K562 (cell line): ENCODE measurements around the gene LSP1. TPM values are rescaled to one million over a fixed set of nuclear protein-coding genes. Genes with fewer than 3 reads are reported as not detected.

Experiments used
- ATAC-seq: fragments of 200-7000 bp; cut with Tn5 transposase; 3 replicates; pipeline ENCODE4 v1.9.1; 2020; ENCODE audit warnings: moderate library complexity
- BruUV-seq: library from RNA; stranded (reverse); fragments of 400-500 nt; replicated peaks from 2 replicates; lab custom pipeline; 2021; lab: Mats Ljungman, UMichigan
- CTCF ChIA-PET: fragments of 300-600 bp; formaldehyde crosslinking; extraction: SDS; loops from one replicate; lab custom pipeline; 2021; ENCODE audit warnings: low intra/inter-chr PET ratio; lab: Yijun Ruan, JAX
- POLR2A ChIA-PET: fragments of 300-600, 350-650 bp; sonication (Branson Sonifier 250); formaldehyde crosslinking; extraction: SDS; loops from one replicate; lab custom pipeline; 2021; ENCODE audit warnings: antibody characterized with exemption, inconsistent platforms; lab: Yijun Ruan, JAX
- DNase-seq, 4 experiments: peaks; one replicate each; pipeline versions ENCODE4 v3.0.0 to v3.0.0-alpha.2; 2011 to 2018; ENCODE audit warnings: low spot score in 3 of 4, mixed read lengths in 3 of 4; ENCODE audit errors: extremely low read depth in 1 of 4
- FAIRE-seq: peaks from 2 replicates; lab custom pipeline; 2011; peaks lifted over from hg19 to GRCh38; lab: Jason Lieb, UNC
- H2AFZ ChIP-seq: 2 replicates; pipeline ENCODE4 v1.6.0; 2011; ENCODE audit warnings: low read depth, low read length, control low read depth, inconsistent platforms
- H3K27ac ChIP-seq: fragments of 200-600 bp; 3 replicates; pipeline ENCODE4 v1.8.0; 2011; ENCODE audit warnings: low read depth, mild to moderate bottlenecking, control low read depth, inconsistent platforms, low read length, moderate library complexity, mixed read lengths; ENCODE audit errors: extremely low read depth
- H3K27me3 ChIP-seq, 2 experiments: fragments of 300-600 bp in 1 of 2; 2 replicates in 1 of 2; 3 replicates in 1 of 2; pipeline versions ENCODE4 v1.6.0 to v1.8.0; 2011; ENCODE audit warnings: inconsistent platforms in 2 of 2, low read length in 2 of 2, mild to moderate bottlenecking in 1 of 2, mixed read lengths in 1 of 2, moderate library complexity in 1 of 2; ENCODE audit not compliant: control insufficient read depth in 2 of 2, insufficient read depth in 2 of 2
- H3K36me3 ChIP-seq: fragments of 300-600 bp; 3 replicates; pipeline ENCODE4 v1.8.0; 2011; ENCODE audit warnings: mild to moderate bottlenecking, low read length, inconsistent platforms; ENCODE audit not compliant: control insufficient read depth, insufficient read depth
- H3K4me1 ChIP-seq, 2 experiments: fragments of 200-600 bp in 1 of 2; replicated peaks in 1 of 2; 2 replicates in 1 of 2; 3 replicates in 1 of 2; pipeline versions ENCODE4 v1.5.1 to v1.8.0; 2011; ENCODE audit warnings: inconsistent platforms in 2 of 2, low read length in 2 of 2, mild to moderate bottlenecking in 1 of 2, mixed read lengths in 1 of 2, moderate library complexity in 1 of 2; ENCODE audit not compliant: control insufficient read depth in 2 of 2, insufficient read depth in 2 of 2
- H3K4me2 ChIP-seq: 2 replicates; pipeline ENCODE4 v1.6.1; 2011; ENCODE audit warnings: low read length, control low read depth, inconsistent platforms, mixed read lengths; ENCODE audit not compliant: insufficient read depth
- H3K4me3 ChIP-seq: fragments of 200-600 bp; sonication (generic), shearing (Covaris generic); 2 replicates; pipeline ENCODE4 v1.5.1; 2016; ENCODE audit warnings: control low read depth, inconsistent platforms
- H3K79me2 ChIP-seq: fragments of 200-600 bp; 3 replicates; pipeline ENCODE4 v1.8.0; 2011; ENCODE audit warnings: low read length, inconsistent platforms; ENCODE audit not compliant: control insufficient read depth, insufficient read depth
- H3K9ac ChIP-seq, 2 experiments: 2 replicates each; pipeline versions ENCODE4 v1.6.0 to v1.6.1; 2011; ENCODE audit warnings: low read depth in 2 of 2, low read length in 2 of 2, control low read depth in 1 of 2, inconsistent platforms in 1 of 2, mild to moderate bottlenecking in 1 of 2, mixed read lengths in 1 of 2; ENCODE audit not compliant: insufficient read depth in 1 of 2
- H3K9me1 ChIP-seq: one replicate; pipeline ENCODE4 v1.6.0; 2011; ENCODE audit warnings: inconsistent platforms, mild to moderate bottlenecking, low read length, moderate library complexity; ENCODE audit not compliant: control insufficient read depth, insufficient read depth
- H3K9me3 ChIP-seq: replicated peaks from 2 replicates; pipeline ENCODE4 v1.5.1; 2011; ENCODE audit warnings: low read depth, low read length, inconsistent platforms; ENCODE audit not compliant: control insufficient read depth, insufficient read depth
- H4K20me1 ChIP-seq: replicated peaks from 2 replicates; pipeline ENCODE4 v1.6.1; 2011; ENCODE audit warnings: low read length, inconsistent platforms, mixed read lengths; ENCODE audit not compliant: control insufficient read depth, insufficient read depth
- ARHGAP35 ChIP-seq: fragments of 450-650 bp; IDR thresholded peaks from 2 replicates; pipeline ENCODE4 v1.6.1; 2018; ENCODE audit not compliant: partially characterized antibody
- BRF1 ChIP-seq: IDR thresholded peaks from 3 replicates; pipeline ENCODE4 v1.6.1; 2011; ENCODE audit warnings: borderline replicate concordance, mild to moderate bottlenecking; ENCODE audit not compliant: insufficient read length; ENCODE audit errors: extremely low read depth
- CBX5 ChIP-seq: IDR thresholded peaks from 2 replicates; pipeline ENCODE4 v1.6.1; 2014; ENCODE audit warnings: low read depth, borderline replicate concordance
- HLTF ChIP-seq: fragments of 450-650 bp; IDR thresholded peaks from 2 replicates; pipeline ENCODE4 v1.6.1; 2016
- HMG20A ChIP-seq: fragments of 450-650 bp; formaldehyde crosslinking; conservative IDR thresholded peaks from 2 replicates; pipeline ENCODE4 v1.4.0; 2020; ENCODE audit warnings: mild to moderate bottlenecking, mixed read lengths
- MCM2 ChIP-seq: fragments of 450-650 bp; IDR thresholded peaks from 2 replicates; pipeline ENCODE4 v1.6.1; 2017; ENCODE audit warnings: low read depth, mild to moderate bottlenecking
- NUFIP1 ChIP-seq: fragments of 450-650 bp; IDR thresholded peaks from 2 replicates; pipeline ENCODE4 v1.6.1; 2018; ENCODE audit not compliant: partially characterized antibody
- PHTF2 ChIP-seq: fragments of 250-450 bp; sonication (Bioruptor Pico); IDR thresholded peaks from 2 replicates; pipeline ENCODE4 v1.5.0; 2021; ENCODE audit warnings: mild to moderate bottlenecking
- SP1 ChIP-seq: sonication (generic); formaldehyde crosslinking; IDR thresholded peaks from 2 replicates; pipeline ENCODE4 v1.8.1; 2022; ENCODE audit warnings: mild to moderate bottlenecking, missing genetic modification reagents
- XRCC4 ChIP-seq: IDR thresholded peaks from one replicate; pipeline ENCODE4 v1.6.1; 2011; ENCODE audit not compliant: insufficient read depth, insufficient read length; ENCODE audit errors: extremely low read depth
- ZNF551 ChIP-seq: fragments of 250-450 bp; sonication (Bioruptor Pico); IDR thresholded peaks from 2 replicates; pipeline ENCODE4 v1.5.0; 2021; ENCODE audit warnings: mild to moderate bottlenecking, moderate library complexity
- WGBS: fragments of 100-300 bp; shearing (Covaris generic); methylation state at CpG from one replicate; pipeline ENCODE4 v1.1.6; 2016; ENCODE audit warnings: low coverage, mixed read lengths; ENCODE audit not compliant: insufficient coverage; ENCODE audit errors: missing lambda C conversion rate; 5-methylcytosine and 5-hydroxymethylcytosine counted together
- in situ Hi-C: fragments of 300-500 bp; cut with MboI; formaldehyde crosslinking; loops from 4 replicates; pipeline ENCODE4 v1.15.0; 2018; ENCODE audit warnings: inconsistent platforms, mixed read lengths
- intact Hi-C: fragments of 100-400 bp; cut with micrococcal nuclease; formaldehyde crosslinking; loops from 2 replicates; pipeline ENCODE4 v1.14.2; 2022
- polyA plus RNA-seq, 8 experiments: library from polyadenylated mRNA; depleted of rRNA in 4 of 8; stranded (reverse) in 5 of 8; unstranded in 3 of 8; fragments of >200 nt; fragmentation: Nextera tagmentation in 2 of 8; fragmentation: Illumina TruSeq in 1 of 8; extraction: Ambion mirVana in 2 of 8; extraction: Trizol in 1 of 8; gene quantifications; 2 replicates each; pipeline versions ENCODE4 v1.2.1 to v1.2.3, GENCODE V29; 2011 to 2014; ENCODE audit warnings: inconsistent platforms in 1 of 8, missing spikeins in 1 of 8
- total RNA-seq, 7 experiments: library from RNA; depleted of rRNA in 6 of 7; stranded (reverse); fragments of >200 nt in 6 of 7; fragmentation: Illumina TruSeq in 2 of 7; extraction: Trizol in 2 of 7; gene quantifications; 2 replicates each; pipeline versions ENCODE4 v1.2.1 to v1.2.3, GENCODE V29; 2011 to 2021; ENCODE audit warnings: low replicate concordance in 1 of 7

Gene LSP1
- total and polyA plus RNA-seq, 9 of the 15 experiments (the other 6 are each of a cell fraction or from before 2014, with no cell fraction given): 0.08 to 2.9 (median 0.65) TPM; not detected in 2

GRCh38 chr11:1861435-1862411 is 8.8 kb downstream of the LSP1 start:
- FAIRE-seq (no peak), ATAC-seq (no peak), DNase-seq (no peak)
- Histone ChIP-seq H4K20me1 (no peaks in the 10 kb centered on the region), H3K9me3 (no peaks in the 10 kb centered on the region), H3K4me2 (no peak overlapping the region), H3K36me3 (no peaks in the 10 kb centered on the region), H3K79me2 (no peaks in the 10 kb centered on the region), H3K9me1 (no peaks in the 10 kb centered on the region), H3K4me3 (no peak overlapping the region), H3K27ac (no peak overlapping the region), H3K9ac (no peak overlapping the region), H3K4me1 (peaks cover 0 to 13% of the 10 kb centered on the region in 2 experiments; a peak in 2 of 5 replicates), H2AFZ (no peak overlapping the region), H3K27me3 (peaks cover 8 to 49% of the 10 kb centered on the region in 2 experiments; a peak in 4 of 5 replicates)
- BruUV-seq: no TSS peak
- POLR2A ChIA-PET: no interaction called here
- TF ChIP-seq HMG20A (CRISPR knock-in tag): no peak
- no peak for TF ChIP-seq PHTF2 (CRISPR knock-in tag)
- TF ChIP-seq XRCC4: no peak
- no peak for TF ChIP-seq MCM2
- no peak for TF ChIP-seq HLTF
- no peak for TF ChIP-seq SP1 (CRISPR knock-in tag)
- no peak for TF ChIP-seq CBX5
- TF ChIP-seq ZNF551 (CRISPR knock-in tag): no peak
- TF ChIP-seq NUFIP1: no peak
- TF ChIP-seq BRF1: no peak
- no peak for TF ChIP-seq ARHGAP35
- in situ Hi-C loops (no loop called here), intact Hi-C loops (no loop called here)
- CTCF ChIA-PET: no interaction called here
- WGBS: 15% methylated on average over 4 of the region's 4 CpGs
